ENCODE measurements around the gene XPR1. TPM values are rescaled to one million over a fixed set of nuclear protein-coding genes. Genes with fewer than 3 reads are reported as not detected.

XPR1 gene
- total RNA-seq, 1 donor from 2014 or later = 71.8 TPM

- H3K36me3 Mint-ChIP-seq (ENCODE audit: low read depth, unreplicated experiment) = no peaks in the 10 kb centered on the region
- no peaks in the 10 kb centered on the region for H3K9me3 Mint-ChIP-seq (ENCODE audit: unreplicated experiment)
- H3K4me1 Mint-ChIP-seq (ENCODE audit: unreplicated experiment) = peaks cover 6% of the 10 kb centered on the region
- TF ChIP-seq, protein P1, sequence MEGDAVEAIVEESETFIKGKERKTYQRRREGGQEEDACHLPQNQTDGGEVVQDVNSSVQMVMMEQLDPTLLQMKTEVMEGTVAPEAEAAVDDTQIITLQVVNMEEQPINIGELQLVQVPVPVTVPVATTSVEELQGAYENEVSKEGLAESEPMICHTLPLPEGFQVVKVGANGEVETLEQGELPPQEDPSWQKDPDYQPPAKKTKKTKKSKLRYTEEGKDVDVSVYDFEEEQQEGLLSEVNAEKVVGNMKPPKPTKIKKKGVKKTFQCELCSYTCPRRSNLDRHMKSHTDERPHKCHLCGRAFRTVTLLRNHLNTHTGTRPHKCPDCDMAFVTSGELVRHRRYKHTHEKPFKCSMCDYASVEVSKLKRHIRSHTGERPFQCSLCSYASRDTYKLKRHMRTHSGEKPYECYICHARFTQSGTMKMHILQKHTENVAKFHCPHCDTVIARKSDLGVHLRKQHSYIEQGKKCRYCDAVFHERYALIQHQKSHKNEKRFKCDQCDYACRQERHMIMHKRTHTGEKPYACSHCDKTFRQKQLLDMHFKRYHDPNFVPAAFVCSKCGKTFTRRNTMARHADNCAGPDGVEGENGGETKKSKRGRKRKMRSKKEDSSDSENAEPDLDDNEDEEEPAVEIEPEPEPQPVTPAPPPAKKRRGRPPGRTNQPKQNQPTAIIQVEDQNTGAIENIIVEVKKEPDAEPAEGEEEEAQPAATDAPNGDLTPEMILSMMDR (IDR thresholded peaks at IDR 0.05; ENCODE audit: unreplicated experiment) = no peak
- no peak overlapping the region for H3K27ac Mint-ChIP-seq (ENCODE audit: unreplicated experiment)
- no peak for DNase-seq (ENCODE audit: low spot score)
- no peaks in the 10 kb centered on the region for H3K27me3 Mint-ChIP-seq (ENCODE audit: unreplicated experiment)
- H3K4me3 Mint-ChIP-seq (ENCODE audit: unreplicated experiment) = no peak overlapping the region
Observed at GRCh38 chr1:180762796-180763195, 131.0 kb downstream of the XPR1 start.

DNA sequence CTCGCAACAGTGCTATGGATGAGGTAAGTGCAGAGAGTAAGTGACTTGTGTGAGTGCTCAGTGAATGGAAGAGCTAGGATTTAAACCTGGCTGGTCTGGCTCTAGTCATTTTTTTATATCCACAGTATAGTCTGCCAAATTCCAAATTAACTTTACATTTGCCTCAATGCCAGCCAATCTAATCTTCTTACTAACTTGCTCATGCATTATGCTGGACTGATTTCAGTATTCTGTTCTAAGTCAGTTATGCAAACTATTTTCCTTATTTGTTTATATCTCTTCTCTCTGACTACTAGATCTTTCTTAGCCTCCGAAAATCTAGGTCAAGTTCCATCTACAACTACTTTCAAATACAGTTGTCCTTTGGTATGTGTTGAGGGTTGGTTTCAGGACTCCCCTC, 133.3 kb downstream of the XPR1 start:
- no peaks in the 10 kb centered on the region for H3K27me3 Mint-ChIP-seq (ENCODE audit: unreplicated experiment)
- no peaks in the 10 kb centered on the region for H3K36me3 Mint-ChIP-seq (ENCODE audit: low read depth, unreplicated experiment)
- DNase-seq (ENCODE audit: low spot score) = no peak
- H3K9me3 Mint-ChIP-seq (ENCODE audit: unreplicated experiment) = no peaks in the 10 kb centered on the region
- peaks cover 4% of the 10 kb centered on the region for H3K4me1 Mint-ChIP-seq (ENCODE audit: unreplicated experiment)
- TF ChIP-seq, protein P1 (IDR thresholded peaks at IDR 0.05; ENCODE audit: unreplicated experiment) = no peak
- H3K4me3 Mint-ChIP-seq (ENCODE audit: unreplicated experiment) = no peak overlapping the region
- H3K27ac Mint-ChIP-seq (ENCODE audit: unreplicated experiment) = no peak overlapping the region

DNA sequence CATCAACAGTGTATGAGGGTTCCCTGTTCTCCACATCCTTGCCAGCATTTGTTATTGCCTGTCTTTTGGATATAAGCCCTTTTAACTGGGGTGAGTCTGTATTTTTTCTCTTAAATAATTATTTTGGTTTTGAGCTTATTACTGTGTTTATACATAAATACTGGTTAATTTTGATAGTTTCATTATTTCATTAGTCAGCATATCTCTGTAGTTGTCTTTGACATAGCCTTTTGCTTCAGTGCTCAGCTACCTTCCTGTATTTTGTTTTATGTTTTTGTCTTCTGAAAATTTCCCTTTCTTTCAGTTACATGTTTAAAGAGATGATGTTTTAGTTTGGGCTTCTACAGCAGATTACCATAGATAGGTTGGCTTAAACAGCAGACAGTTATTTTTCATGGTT, 138.1 kb downstream of the XPR1 start:
- Mint-ChIP-seq H3K27me3 (ENCODE audit: unreplicated experiment) (no peaks in the 10 kb centered on the region), H3K4me1 (ENCODE audit: unreplicated experiment) (peaks cover 11% of the 10 kb centered on the region), H3K27ac (ENCODE audit: unreplicated experiment) (peak overlapping the region; percentile 72), H3K4me3 (ENCODE audit: unreplicated experiment) (no peak overlapping the region), H3K36me3 (ENCODE audit: low read depth, unreplicated experiment) (no peaks in the 10 kb centered on the region), H3K9me3 (ENCODE audit: unreplicated experiment) (no peaks in the 10 kb centered on the region)
- TF ChIP-seq, protein P1 (IDR thresholded peaks at IDR 0.05; ENCODE audit: unreplicated experiment) = no peak
- no peak for DNase-seq (ENCODE audit: low spot score)

DNA sequence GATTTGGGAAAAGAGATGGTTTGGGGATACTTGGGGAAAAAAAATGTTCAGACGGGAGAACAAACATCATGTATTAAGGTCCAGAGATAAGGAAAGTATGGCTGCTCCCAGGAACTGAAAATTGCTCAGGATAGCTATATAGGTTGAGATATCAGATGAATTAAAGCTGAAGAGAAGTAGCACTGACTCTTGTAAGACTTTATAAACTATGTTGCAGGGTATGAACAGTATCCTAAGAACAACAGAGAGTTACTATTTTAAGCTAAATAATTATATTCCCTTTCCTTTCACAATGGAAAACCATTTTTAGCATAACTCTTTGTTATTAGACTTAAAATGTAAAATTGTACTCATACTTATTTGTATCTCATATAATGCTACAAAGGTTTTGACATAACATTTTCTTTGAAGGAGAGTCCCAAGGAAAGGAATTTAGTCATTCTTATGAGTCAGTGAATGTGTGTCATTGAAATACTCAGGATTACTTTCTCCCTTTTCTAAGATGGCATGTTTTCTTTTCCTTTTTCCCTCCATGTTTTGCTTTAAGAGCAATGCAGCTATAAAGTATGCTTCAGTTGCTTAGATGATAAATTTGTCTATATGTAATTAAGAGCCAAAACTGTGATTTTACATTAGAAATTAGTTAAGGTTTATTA, 141.5 kb downstream of the XPR1 start:
- no peak for DNase-seq (ENCODE audit: low spot score)

GRCh38 chr1:180775801-180776200, 144.0 kb downstream of the XPR1 start:
- TF ChIP-seq, protein P1 (IDR thresholded peaks at IDR 0.05; ENCODE audit: unreplicated experiment) = no peak
- Mint-ChIP-seq H3K4me1 (ENCODE audit: unreplicated experiment) (peaks cover 6% of the 10 kb centered on the region), H3K27ac (ENCODE audit: unreplicated experiment) (no peak overlapping the region), H3K27me3 (ENCODE audit: unreplicated experiment) (no peaks in the 10 kb centered on the region), H3K4me3 (ENCODE audit: unreplicated experiment) (no peak overlapping the region), H3K9me3 (ENCODE audit: unreplicated experiment) (no peaks in the 10 kb centered on the region), H3K36me3 (ENCODE audit: low read depth, unreplicated experiment) (no peaks in the 10 kb centered on the region)
- no peak for DNase-seq (ENCODE audit: low spot score)

More for the DNA sequence above, 141.5 kb downstream of the XPR1 start:
- Mint-ChIP-seq H3K36me3 (ENCODE audit: low read depth, unreplicated experiment) (no peaks in the 10 kb centered on the region), H3K9me3 (ENCODE audit: unreplicated experiment) (no peaks in the 10 kb centered on the region), H3K4me1 (ENCODE audit: unreplicated experiment) (peaks cover 11% of the 10 kb centered on the region), H3K27ac (ENCODE audit: unreplicated experiment) (no peak overlapping the region), H3K4me3 (ENCODE audit: unreplicated experiment) (no peak overlapping the region), H3K27me3 (ENCODE audit: unreplicated experiment) (no peaks in the 10 kb centered on the region)
- TF ChIP-seq, protein P1 (IDR thresholded peaks at IDR 0.05; ENCODE audit: unreplicated experiment) = no peak

Measured in endothelial cell (in vitro differentiated cells).